HCT116 (cell line): Measurements from ENCODE around the gene SNRPB. TPM values are rescaled to one million over a fixed set of nuclear protein-coding genes. Genes with fewer than 3 reads are reported as not detected.

ENCODE experiments used
- ATAC-seq: fragments of 200-7000 bp; cut with Tn5 transposase; 2 replicates; pipeline ENCODE4 v1.9.1; 2020; ENCODE audit warnings: mild to moderate bottlenecking, moderate library complexity
- BruUV-seq: library from RNA; stranded (reverse); fragments of 400-500 nt; replicated peaks from 2 replicates; lab custom pipeline; 2021; lab: Mats Ljungman, UMichigan
- CTCF ChIA-PET: fragments of 300-600 bp; sonication (Branson Sonifier 250); formaldehyde crosslinking; loops from one replicate; lab custom pipeline; 2021; ENCODE audit warnings: antibody characterized with exemption; lab: Charles Lee
- POLR2A ChIA-PET: fragments of 300-600, 350-600 bp; sonication (Branson Sonifier 250); formaldehyde crosslinking; loops from one replicate; lab custom pipeline; 2021; ENCODE audit warnings: antibody characterized with exemption; lab: Charles Lee
- RAD21 ChIA-PET, 2 experiments: fragments of 300-600 bp; sonication (Branson Sonifier 250); formaldehyde crosslinking; loops; one replicate each; lab custom pipeline; 2023; ENCODE audit warnings: low total read pairs in 2 of 2; ENCODE audit not compliant: uncharacterized antibody in 2 of 2, unreplicated experiment in 2 of 2, low non-redundant PET in 1 of 2; lab: Charles Lee
- DNase-seq: peaks from one replicate; pipeline ENCODE4 v3.0.0-alpha.2; 2010; ENCODE audit warnings: low read depth, low spot score
- H2AFZ ChIP-seq: fragments of 200-600 bp; shearing (Covaris generic), sonication (generic); 2 replicates; pipeline ENCODE4 v1.6.1; 2017; ENCODE audit warnings: low read depth, mixed run types, mixed read lengths, antibody characterized with exemption, low read length; ENCODE audit not compliant: poor library complexity, severe bottlenecking
- H3K27ac ChIP-seq: 2 replicates; pipeline ENCODE4 v1.5.1; 2012; ENCODE audit warnings: low read depth, low read length
- H3K27me3 ChIP-seq: fragments of 200-600 bp; sonication (generic); 2 replicates; pipeline ENCODE4 v1.6.1; 2016; ENCODE audit warnings: mixed run types, low read length, mixed read lengths; ENCODE audit not compliant: insufficient read depth
- H3K36me3 ChIP-seq, 2 experiments: fragments of 200-500 bp in 1 of 2; fragments of 200-600 bp in 1 of 2; sonication (Bioruptor generic) in 1 of 2; sonication (generic) in 1 of 2; 2 replicates each; pipeline versions ENCODE4 v1.5.1 to v1.6.1; 2014 to 2016; ENCODE audit warnings: low read length in 2 of 2, inconsistent platforms in 1 of 2, mixed read lengths in 1 of 2, mixed run types in 1 of 2; ENCODE audit not compliant: insufficient read depth in 2 of 2, control insufficient read depth in 1 of 2
- H3K4me1 ChIP-seq, 2 experiments: fragments of 200-600 bp in 1 of 2; sonication (generic) in 1 of 2; 2 replicates each; pipeline versions ENCODE4 v1.5.1 to v1.6.1; 2012 to 2017; ENCODE audit warnings: low read length in 2 of 2, inconsistent platforms in 1 of 2, mild to moderate bottlenecking in 1 of 2, mixed read lengths in 1 of 2, mixed run types in 1 of 2, moderate library complexity in 1 of 2; ENCODE audit not compliant: insufficient read depth in 2 of 2, control insufficient read depth in 1 of 2
- H3K4me2 ChIP-seq: fragments of 200-600 bp; sonication (generic); 2 replicates; pipeline ENCODE4 v1.6.1; 2017; ENCODE audit warnings: mixed run types, low read length, mixed read lengths
- H3K4me3 ChIP-seq, 2 experiments: fragments of 200-600 bp in 1 of 2; sonication (generic) in 1 of 2; replicated peaks in 1 of 2; 2 replicates each; pipeline ENCODE4 v1.5.1; 2011 to 2016; ENCODE audit warnings: low read length in 2 of 2, control low read depth in 1 of 2, low read depth in 1 of 2, mild to moderate bottlenecking in 1 of 2, mixed read lengths in 1 of 2, mixed run types in 1 of 2
- H3K79me2 ChIP-seq: fragments of 200-600 bp; sonication (generic); 2 replicates; pipeline ENCODE4 v1.6.1; 2017; ENCODE audit warnings: mild to moderate bottlenecking, mixed run types, low read length, moderate library complexity, mixed read lengths; ENCODE audit not compliant: insufficient read depth
- H3K9ac ChIP-seq: fragments of 200-600 bp; sonication (generic); 2 replicates; pipeline ENCODE4 v1.6.1; 2016; ENCODE audit warnings: low read length, mixed read lengths
- H3K9me2 ChIP-seq: fragments of 200-600 bp; sonication (generic), shearing (Covaris generic); 2 replicates; pipeline ENCODE4 v1.6.1; 2017; ENCODE audit warnings: mixed run types, mild to moderate bottlenecking, moderate library complexity; ENCODE audit not compliant: insufficient read depth
- H3K9me3 ChIP-seq, 2 experiments: fragments of 200-500 bp in 1 of 2; fragments of 200-600 bp in 1 of 2; sonication (Bioruptor generic) in 1 of 2; sonication (generic) in 1 of 2; 2 replicates each; pipeline ENCODE4 v1.6.1; 2014 to 2017; ENCODE audit warnings: low read length in 2 of 2, mixed read lengths in 2 of 2, inconsistent platforms in 1 of 2, low read depth in 1 of 2, mild to moderate bottlenecking in 1 of 2, mixed run types in 1 of 2, moderate library complexity in 1 of 2; ENCODE audit not compliant: control insufficient read depth in 1 of 2, insufficient read depth in 1 of 2
- H4K20me1 ChIP-seq: fragments of 200-600 bp; sonication (generic), shearing (Covaris generic); 2 replicates; pipeline ENCODE4 v1.6.1; 2017; ENCODE audit warnings: mixed run types, mild to moderate bottlenecking, moderate library complexity; ENCODE audit not compliant: insufficient read depth
- ATF3 ChIP-seq: IDR thresholded peaks from 2 replicates; pipeline ENCODE4 v1.6.1; 2012
- CEBPB ChIP-seq: IDR thresholded peaks from 2 replicates; pipeline ENCODE4 v1.6.1; 2012; ENCODE audit warnings: low read depth
- CTCF ChIP-seq, 3 experiments: fragments of 200-600 bp in 1 of 3; sonication (generic) in 1 of 3; IDR thresholded peaks in 2 of 3; conservative IDR thresholded peaks in 1 of 3; 2 replicates each; pipeline ENCODE4 v1.5.1; 2012 to 2017; ENCODE audit warnings: low read depth in 2 of 3, low read length in 2 of 3, antibody characterized with exemption in 1 of 3, borderline replicate concordance in 1 of 3, control low read depth in 1 of 3, mild to moderate bottlenecking in 1 of 3, mixed read lengths in 1 of 3, mixed run types in 1 of 3, moderate library complexity in 1 of 3; ENCODE audit not compliant: insufficient read depth in 1 of 3
- EGR1 ChIP-seq: IDR thresholded peaks from 2 replicates; pipeline ENCODE4 v1.6.1; 2012; ENCODE audit warnings: low read depth
- ELF1 ChIP-seq: IDR thresholded peaks from 2 replicates; pipeline ENCODE4 v1.6.1; 2012; ENCODE audit warnings: low read depth, borderline replicate concordance
- EZH2 ChIP-seq: fragments of 200-600 bp; sonication (generic); IDR thresholded peaks from 2 replicates; pipeline ENCODE4 v1.6.1; 2017; ENCODE audit warnings: antibody characterized with exemption, mixed run types
- EZH2phosphoT487 ChIP-seq: fragments of 200-600 bp; IDR thresholded peaks from 2 replicates; pipeline ENCODE4 v1.6.1; 2018; ENCODE audit warnings: antibody characterized with exemption, borderline replicate concordance
- JUND ChIP-seq: IDR thresholded peaks from 2 replicates; pipeline ENCODE4 v1.6.1; 2012
- POLR2AphosphoS5 ChIP-seq: IDR thresholded peaks from 2 replicates; pipeline ENCODE4 v1.6.1; 2011; ENCODE audit warnings: mild to moderate bottlenecking, low read depth, low read length, moderate library complexity
- RAD21 ChIP-seq: IDR thresholded peaks from 2 replicates; pipeline ENCODE4 v1.6.1; 2012; ENCODE audit warnings: low read depth, mild to moderate bottlenecking
- REST ChIP-seq: IDR thresholded peaks from 2 replicates; pipeline ENCODE4 v1.6.1; 2012; ENCODE audit warnings: low read depth
- SIN3A ChIP-seq: IDR thresholded peaks from 2 replicates; pipeline ENCODE4 v1.6.1; 2012; ENCODE audit warnings: low read depth
- SRF ChIP-seq: IDR thresholded peaks from 2 replicates; pipeline ENCODE4 v1.6.1; 2012; ENCODE audit warnings: low read depth
- TCF7L2 ChIP-seq: IDR thresholded peaks from 2 replicates; pipeline ENCODE4 v1.7.0; 2011; ENCODE audit warnings: borderline replicate concordance, inconsistent platforms; ENCODE audit not compliant: insufficient read depth, insufficient read length; ENCODE audit errors: extremely low read depth
- YY1 ChIP-seq: IDR thresholded peaks from 2 replicates; pipeline ENCODE4 v1.6.1; 2011; ENCODE audit warnings: low read length, low read depth, moderate library complexity, mild to moderate bottlenecking; ENCODE audit not compliant: insufficient replicate concordance; ENCODE audit errors: extremely low read depth
- ZNF274 ChIP-seq: fragments of 200-500 bp; sonication (Bioruptor generic); IDR thresholded peaks from 2 replicates; pipeline ENCODE4 v1.6.1; 2014; ENCODE audit warnings: mild to moderate bottlenecking, low read depth, low read length, inconsistent platforms
- intact Hi-C: fragments of 100-400 bp; cut with micrococcal nuclease; formaldehyde crosslinking; loops from 2 replicates; pipeline ENCODE4 v1.10.0; 2022
- total RNA-seq: library from RNA; stranded (reverse); gene quantifications from one replicate; pipeline ENCODE4 v1.2.1, GENCODE V29; 2021; ENCODE audit not compliant: unreplicated experiment
- TF ChIP-seq, protein P1 (sequence below): IDR thresholded peaks from 2 replicates; pipeline ENCODE4 v1.6.1; 2012

Gene SNRPB
- total RNA-seq, 1 experiment from 2014 or later: 469 TPM

- intact Hi-C loops: no loop called here
- ChIA-PET CTCF (no interaction called here), POLR2A (interaction anchor here (1.4 kb wide), 1 partner anchor 9 kb away, joined by 7 read pairs; the partner anchor contains the start of gene SNRPB), RAD21 (no interaction called here)
- Histone ChIP-seq H2AFZ (no peak overlapping the region), H3K4me1 (no peaks in the 10 kb centered on the region), H3K36me3 (peaks cover 14 to 15% of the 10 kb centered on the region in 2 experiments; a peak in 3 of 4 replicates), H3K9ac (no peak overlapping the region), H3K27me3 (no peaks in the 10 kb centered on the region), H3K9me2 (no peaks in the 10 kb centered on the region), H3K4me3 (no peak overlapping the region), H3K4me2 (no peak overlapping the region), H3K9me3 (no peaks in the 10 kb centered on the region), H3K27ac (no peak overlapping the region), H4K20me1 (no peaks in the 10 kb centered on the region), H3K79me2 (no peaks in the 10 kb centered on the region)
- no TSS peak for BruUV-seq
- DNase-seq (no peak), ATAC-seq (no peak)
- TF ChIP-seq CTCF (IDR thresholded peaks at IDR 0.05 in 2 of 3, conservative IDR thresholded peaks at IDR 0.05 in 1 of 3; ENCODE audit: borderline replicate concordance in 1 of 3, insufficient read depth in 1 of 3, low read depth in 2 of 3, low read length in 2 of 3): no peak
- TF ChIP-seq EGR1: no peak
- TF ChIP-seq POLR2AphosphoS5: no peak
- no peak for TF ChIP-seq ATF3
- no peak for TF ChIP-seq RAD21
- TF ChIP-seq YY1: no peak
- TF ChIP-seq ELF1: no peak
- no peak for TF ChIP-seq JUND
- TF ChIP-seq SIN3A: no peak
- no peak for TF ChIP-seq EZH2phosphoT487
- no peak for TF ChIP-seq CEBPB
- TF ChIP-seq REST: no peak
- TF ChIP-seq TCF7L2: no peak
- no peak for TF ChIP-seq EZH2
- TF ChIP-seq, protein P1, sequence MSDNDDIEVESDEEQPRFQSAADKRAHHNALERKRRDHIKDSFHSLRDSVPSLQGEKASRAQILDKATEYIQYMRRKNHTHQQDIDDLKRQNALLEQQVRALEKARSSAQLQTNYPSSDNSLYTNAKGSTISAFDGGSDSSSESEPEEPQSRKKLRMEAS: no peak
- TF ChIP-seq ZNF274: no peak
- TF ChIP-seq SRF: no peak
These were observed 9.8 kb upstream of the SNRPB start for GRCh38 chr20:2480381-2480780.
